ENCODE results near the gene CCIN.

Gene CCIN

DNA sequence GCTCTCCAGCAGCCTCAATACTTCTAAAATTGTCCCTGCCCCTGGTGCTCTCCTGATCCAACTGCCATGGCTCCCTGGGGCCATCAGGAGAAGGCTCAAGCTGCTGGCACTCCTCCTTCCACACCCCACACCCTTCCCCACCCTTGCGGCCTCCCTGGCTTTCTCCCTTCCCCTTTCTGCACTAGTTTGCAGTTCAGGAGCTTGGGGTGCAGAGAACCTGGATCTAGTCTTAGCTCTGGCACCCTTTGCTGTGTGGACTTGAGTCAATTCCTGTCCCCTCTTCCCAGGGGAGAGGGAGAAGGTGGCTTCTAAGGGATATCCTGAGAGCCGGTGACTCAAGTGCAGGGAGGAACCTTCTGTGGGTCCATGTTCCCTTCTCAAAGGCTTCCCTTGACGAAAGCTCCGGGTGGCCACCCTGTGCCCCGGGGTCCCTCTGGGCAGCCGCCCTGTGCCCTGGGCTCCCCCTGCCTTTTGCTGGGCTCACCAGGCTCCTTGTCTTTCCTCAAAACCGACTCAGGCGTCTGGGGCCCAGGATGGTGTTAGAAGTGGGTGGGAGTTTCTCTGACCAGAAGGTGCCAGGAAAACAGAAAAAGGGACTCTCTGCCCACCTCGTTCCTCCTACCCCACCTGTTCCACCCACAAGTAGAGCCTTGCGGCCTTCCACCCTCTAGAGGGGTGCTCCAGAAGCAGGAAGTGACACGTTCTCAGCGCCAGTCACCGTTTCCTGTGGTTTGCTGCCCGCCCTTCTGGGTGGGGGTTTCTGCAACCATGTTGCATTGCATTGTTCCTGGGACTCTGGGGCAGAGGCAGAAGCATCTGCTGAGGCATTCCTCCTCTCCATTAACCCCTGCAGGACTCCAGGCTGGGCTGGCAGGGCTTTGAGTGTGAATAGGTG lies 17.6 kb upstream of the CCIN start:
- Histone ChIP-seq H3K4me1 (ENCODE audit: control insufficient read depth, insufficient read depth, low read depth, low read length) (peaks cover 36% of the 10 kb centered on the region), H3K4ac (ENCODE audit: low read depth in 1 of 2, low read length in 2 of 2) (peak overlapping the region; percentile 71 to 84), H2BK5ac (ENCODE audit: low read depth, low read length, poor library complexity, severe bottlenecking) (no peak overlapping the region), H3K18ac (ENCODE audit: low read depth in 1 of 2, low read length in 2 of 2) (peak overlapping the region; percentile 76 to 86), H3K4me3 (ENCODE audit: insufficient read depth in 1 of 2, low read depth in 1 of 2, low read length in 2 of 2) (no peak overlapping the region), H3K9ac (ENCODE audit: low read length) (no peak overlapping the region), H3K27ac (ENCODE audit: low read length, poor library complexity, severe bottlenecking) (peak overlapping the region; percentile 8), H2AFZ (ENCODE audit: low read depth, low read length) (peak overlapping the region; percentile 62), H3K9me3 (ENCODE audit: control insufficient read depth, low read length) (peaks cover 3% of the 10 kb centered on the region), H2BK12ac (ENCODE audit: low read length in 2 of 2) (peak overlapping the region; percentile 79 to 96), H2BK120ac (ENCODE audit: low read depth, low read length) (peak overlapping the region; percentile 69), H2BK15ac (ENCODE audit: low read depth, poor library complexity, severe bottlenecking) (peak overlapping the region; percentile 31), H4K91ac (ENCODE audit: low read length) (peak overlapping the region; percentile 22), H3K27me3 (ENCODE audit: control insufficient read depth in 1 of 2, insufficient read depth in 1 of 2, low read length in 2 of 2) (no peaks in the 10 kb centered on the region), H3K36me3 (ENCODE audit: control insufficient read depth in 1 of 2, insufficient read depth in 2 of 2, low read depth in 1 of 2, low read length in 2 of 2) (peaks cover 8 to 28% of the 10 kb centered on the region in 2 experiments), H3K14ac (ENCODE audit: low read length in 2 of 2) (peak overlapping the region in 1 of 2 experiments; percentile 9), H4K8ac (ENCODE audit: low read length) (peak overlapping the region; percentile 93), H3K79me1 (replicated peaks; ENCODE audit: low read length, poor library complexity, severe bottlenecking) (peaks cover 2% of the 10 kb centered on the region), H2AK5ac (ENCODE audit: low read length, severe bottlenecking) (peak overlapping the region; percentile 78), H3K23ac (ENCODE audit: low read length in 2 of 2) (peak overlapping the region in 1 of 2 experiments; percentile 15), H3K4me2 (ENCODE audit: low read length, poor library complexity, severe bottlenecking) (no peak overlapping the region)
- DNase-seq = peak; percentile 87
- WGBS = 47% methylated on average over 12 of the region's 14 CpGs

DNA sequence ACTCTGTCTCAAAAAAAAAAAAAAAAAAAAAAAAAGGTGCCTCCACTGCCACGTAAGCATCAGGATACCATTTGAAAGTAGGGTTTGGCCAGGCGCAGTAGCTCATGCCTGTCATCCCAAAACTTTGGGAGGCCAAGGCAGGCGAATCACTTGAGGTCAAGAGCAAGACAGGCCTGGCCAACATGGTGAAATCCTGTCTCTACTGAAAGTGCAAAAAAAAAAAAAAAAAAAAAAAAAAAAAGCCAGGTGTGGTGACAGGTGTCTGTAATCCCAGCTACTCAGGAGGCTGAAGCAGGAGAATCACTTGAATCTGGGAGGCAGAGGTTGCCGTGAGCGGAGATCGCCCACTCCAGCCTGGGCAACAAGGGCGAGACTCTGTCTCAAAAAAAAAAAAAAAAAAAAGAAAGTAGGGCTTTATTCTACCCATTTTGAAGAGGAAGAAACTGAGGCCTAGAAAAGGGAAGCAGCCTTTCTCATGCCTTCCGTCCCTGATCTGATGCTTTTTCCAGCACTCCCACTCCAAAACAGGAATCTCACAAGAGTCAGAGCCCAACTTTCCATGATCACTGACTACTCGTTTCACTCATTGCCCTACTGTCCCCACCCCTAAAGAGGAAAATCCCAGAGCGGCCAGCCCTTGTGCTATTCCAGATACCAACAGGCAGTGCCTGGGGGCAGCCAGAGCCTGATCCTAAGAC lies 16.3 kb upstream of the CCIN start:
- H3K14ac ChIP-seq (ENCODE audit: low read length in 2 of 2) = no peak overlapping the region
- 96% methylated on average over 8 of the region's 10 CpGs for WGBS
- H3K79me1 ChIP-seq (replicated peaks; ENCODE audit: low read length, poor library complexity, severe bottlenecking) = peaks cover 2% of the 10 kb centered on the region
- H2BK5ac ChIP-seq (ENCODE audit: low read depth, low read length, poor library complexity, severe bottlenecking) = no peak overlapping the region
- no peak overlapping the region for H2AFZ ChIP-seq (ENCODE audit: low read depth, low read length)
- H3K27ac ChIP-seq (ENCODE audit: low read length, poor library complexity, severe bottlenecking) = no peak overlapping the region
- no peak overlapping the region for H2BK120ac ChIP-seq (ENCODE audit: low read depth, low read length)
- no peak overlapping the region for H3K9ac ChIP-seq (ENCODE audit: low read length)
- H3K23ac ChIP-seq (ENCODE audit: low read length in 2 of 2) = no peak overlapping the region
- H3K4me2 ChIP-seq (ENCODE audit: low read length, poor library complexity, severe bottlenecking) = no peak overlapping the region
- H4K8ac ChIP-seq (ENCODE audit: low read length) = no peak overlapping the region
- H2BK15ac ChIP-seq (ENCODE audit: low read depth, poor library complexity, severe bottlenecking) = no peak overlapping the region
- peak overlapping the region in 1 of 2 experiments; percentile 0 for H3K18ac ChIP-seq (ENCODE audit: low read depth in 1 of 2, low read length in 2 of 2)
- peaks cover 32% of the 10 kb centered on the region for H3K4me1 ChIP-seq (ENCODE audit: control insufficient read depth, insufficient read depth, low read depth, low read length)
- H2AK5ac ChIP-seq (ENCODE audit: low read length, severe bottlenecking) = peak overlapping the region; percentile 1
- peak overlapping the region; percentile 0 to 8 for H2BK12ac ChIP-seq (ENCODE audit: low read length in 2 of 2)
- peak; percentile 38 for DNase-seq
- H3K4me3 ChIP-seq (ENCODE audit: insufficient read depth in 1 of 2, low read depth in 1 of 2, low read length in 2 of 2) = no peak overlapping the region
- H3K4ac ChIP-seq (ENCODE audit: low read depth in 1 of 2, low read length in 2 of 2) = peak overlapping the region in 1 of 2 experiments; percentile 35
- H3K36me3 ChIP-seq (ENCODE audit: control insufficient read depth in 1 of 2, insufficient read depth in 2 of 2, low read depth in 1 of 2, low read length in 2 of 2) = peaks cover 10 to 25% of the 10 kb centered on the region in 2 experiments
- no peaks in the 10 kb centered on the region for H3K27me3 ChIP-seq (ENCODE audit: control insufficient read depth in 1 of 2, insufficient read depth in 1 of 2, low read length in 2 of 2)
- peaks cover 3% of the 10 kb centered on the region for H3K9me3 ChIP-seq (ENCODE audit: control insufficient read depth, low read length)
- H4K91ac ChIP-seq (ENCODE audit: low read length) = no peak overlapping the region

- Histone ChIP-seq H3K23ac (ENCODE audit: low read length in 2 of 2) (no peak overlapping the region), H3K4me3 (ENCODE audit: insufficient read depth in 1 of 2, low read depth in 1 of 2, low read length in 2 of 2) (no peak overlapping the region), H2BK15ac (ENCODE audit: low read depth, poor library complexity, severe bottlenecking) (peak overlapping the region; percentile 33), H2BK5ac (ENCODE audit: low read depth, low read length, poor library complexity, severe bottlenecking) (no peak overlapping the region), H4K91ac (ENCODE audit: low read length) (no peak overlapping the region), H3K18ac (ENCODE audit: low read depth in 1 of 2, low read length in 2 of 2) (no peak overlapping the region), H3K9me3 (ENCODE audit: control insufficient read depth, low read length) (peaks cover 3% of the 10 kb centered on the region), H3K27ac (ENCODE audit: low read length, poor library complexity, severe bottlenecking) (peak overlapping the region; percentile 44), H3K36me3 (ENCODE audit: control insufficient read depth in 1 of 2, insufficient read depth in 2 of 2, low read depth in 1 of 2, low read length in 2 of 2) (peaks cover 10 to 23% of the 10 kb centered on the region in 2 experiments), H3K27me3 (ENCODE audit: control insufficient read depth in 1 of 2, insufficient read depth in 1 of 2, low read length in 2 of 2) (no peaks in the 10 kb centered on the region), H2AFZ (ENCODE audit: low read depth, low read length) (no peak overlapping the region), H3K9ac (ENCODE audit: low read length) (peak overlapping the region; percentile 86), H4K8ac (ENCODE audit: low read length) (no peak overlapping the region), H2AK5ac (ENCODE audit: low read length, severe bottlenecking) (no peak overlapping the region), H3K79me1 (replicated peaks; ENCODE audit: low read length, poor library complexity, severe bottlenecking) (peaks cover 2% of the 10 kb centered on the region), H3K4ac (ENCODE audit: low read depth in 1 of 2, low read length in 2 of 2) (no peak overlapping the region), H3K4me2 (ENCODE audit: low read length, poor library complexity, severe bottlenecking) (no peak overlapping the region), H2BK12ac (ENCODE audit: low read length in 2 of 2) (no peak overlapping the region), H3K4me1 (ENCODE audit: control insufficient read depth, insufficient read depth, low read depth, low read length) (peaks cover 27% of the 10 kb centered on the region), H3K14ac (ENCODE audit: low read length in 2 of 2) (no peak overlapping the region), H2BK120ac (ENCODE audit: low read depth, low read length) (no peak overlapping the region)
- 73% methylated on average over 4 of the region's 9 CpGs for WGBS
- DNase-seq = no peak
Measured at GRCh38 chr9:36153746-36154145, 15.4 kb upstream of the CCIN start.
